22Rv1 (cell line): ENCODE measurements around the gene AIFM2.

Experiments used
- CTCF ChIP-seq: fragments of 450-650 bp; IDR thresholded peaks from 2 replicates; pipeline ENCODE4 v1.5.1; 2017; ENCODE audit warnings: mild to moderate bottlenecking
- ZFX ChIP-seq: fragments of 450-650 bp; IDR thresholded peaks from 2 replicates; pipeline ENCODE4 v1.6.1; 2017; ENCODE audit warnings: antibody characterized with exemption, borderline replicate concordance

- TF ChIP-seq CTCF (no peak), ZFX (no peak)
These were observed 36.4 kb upstream of the AIFM2 start for GRCh38 chr10:70169011-70169410.
